PC-3 (cell line): Measurements from ENCODE around the gene CREM.
"Not testable (repeated sequence)": the region's sequence is repeated elsewhere in the genome, so short reads cannot be mapped to it uniquely, and the experiment has no call there.

Source experiments
- CTCF ChIP-seq: fragments of 300-600 bp; sonication (generic); conservative IDR thresholded peaks from 2 replicates; pipeline ENCODE4 v1.5.1; 2017; ENCODE audit warnings: antibody characterized with exemption, low read depth, mild to moderate bottlenecking, low read length
- EZH2 ChIP-seq: fragments of 300-600 bp; sonication (generic); IDR thresholded peaks from one replicate; pipeline ENCODE4 v1.6.1; 2017; ENCODE audit warnings: antibody characterized with exemption, mild to moderate bottlenecking, low read length; ENCODE audit not compliant: unreplicated experiment
- EZH2phosphoT487 ChIP-seq: fragments of 300-600 bp; sonication (generic); IDR thresholded peaks from 2 replicates; pipeline ENCODE4 v1.6.1; 2018; ENCODE audit warnings: mild to moderate bottlenecking, antibody characterized with exemption, low read length, borderline replicate concordance

GRCh38 chr10:35080261-35080660 is 46.4 kb upstream of the CREM start:
- TF ChIP-seq EZH2phosphoT487, CTCF, EZH2: not testable (repeated sequence)
